HG02852 (cell line): ENCODE data around the gene CTU2.
A peak's percentile ranks its signal among the peaks of the same experiment; 100 is the strongest.

ENCODE experiments used
- ATAC-seq: cut with Tn5 transposase; IDR thresholded peaks from one replicate; pipeline ENCODE4 v1.9.1; 2021; ENCODE audit warnings: mild to moderate bottlenecking, moderate library complexity; ENCODE audit not compliant: unreplicated experiment

Gene CTU2

GRCh38 chr16:88726408-88726749, 20.1 kb downstream of the CTU2 start:
- ATAC-seq, result no peak

DNA sequence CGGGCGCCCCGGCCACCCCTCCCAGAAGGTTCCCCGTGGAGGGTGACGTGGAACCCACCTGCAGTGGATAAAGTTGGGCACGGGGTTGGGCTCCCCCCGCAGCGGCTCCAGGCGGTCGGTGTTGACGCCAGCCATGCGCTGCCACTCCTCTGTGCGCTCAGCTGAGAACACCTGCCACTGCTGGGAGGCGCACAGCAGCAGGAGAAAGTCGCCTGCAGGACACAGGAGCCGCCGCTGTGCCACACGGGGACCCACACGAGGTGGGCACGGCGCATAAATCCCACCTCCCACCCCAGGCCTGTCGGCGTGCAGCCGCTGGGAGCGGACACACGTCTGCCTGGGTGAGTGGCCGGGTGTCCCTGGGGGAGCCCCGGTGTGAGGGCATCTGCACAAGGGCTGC, 20.7 kb downstream of the CTU2 start:
- ATAC-seq, result no peak

DNA sequence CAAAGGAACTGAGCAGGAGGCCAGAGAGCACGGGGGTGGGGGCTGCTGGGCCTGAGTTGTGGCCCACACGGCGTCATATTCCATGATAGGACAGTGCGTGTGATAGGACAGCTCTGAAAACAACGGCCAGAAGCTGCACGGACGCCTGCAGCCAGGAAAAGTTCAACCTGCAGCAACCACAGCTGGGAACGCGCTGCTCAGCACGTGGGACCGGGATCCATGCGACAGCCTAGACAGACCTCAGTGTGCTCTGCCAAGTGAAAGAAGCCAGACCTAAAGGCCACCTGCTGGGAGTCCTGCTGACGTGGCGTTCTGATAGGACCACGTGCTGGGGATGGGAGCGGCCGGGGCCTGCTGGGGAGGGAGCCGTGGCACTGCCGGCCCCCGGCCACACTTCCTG, 21.6 kb downstream of the CTU2 start:
- ATAC-seq, result no peak

DNA sequence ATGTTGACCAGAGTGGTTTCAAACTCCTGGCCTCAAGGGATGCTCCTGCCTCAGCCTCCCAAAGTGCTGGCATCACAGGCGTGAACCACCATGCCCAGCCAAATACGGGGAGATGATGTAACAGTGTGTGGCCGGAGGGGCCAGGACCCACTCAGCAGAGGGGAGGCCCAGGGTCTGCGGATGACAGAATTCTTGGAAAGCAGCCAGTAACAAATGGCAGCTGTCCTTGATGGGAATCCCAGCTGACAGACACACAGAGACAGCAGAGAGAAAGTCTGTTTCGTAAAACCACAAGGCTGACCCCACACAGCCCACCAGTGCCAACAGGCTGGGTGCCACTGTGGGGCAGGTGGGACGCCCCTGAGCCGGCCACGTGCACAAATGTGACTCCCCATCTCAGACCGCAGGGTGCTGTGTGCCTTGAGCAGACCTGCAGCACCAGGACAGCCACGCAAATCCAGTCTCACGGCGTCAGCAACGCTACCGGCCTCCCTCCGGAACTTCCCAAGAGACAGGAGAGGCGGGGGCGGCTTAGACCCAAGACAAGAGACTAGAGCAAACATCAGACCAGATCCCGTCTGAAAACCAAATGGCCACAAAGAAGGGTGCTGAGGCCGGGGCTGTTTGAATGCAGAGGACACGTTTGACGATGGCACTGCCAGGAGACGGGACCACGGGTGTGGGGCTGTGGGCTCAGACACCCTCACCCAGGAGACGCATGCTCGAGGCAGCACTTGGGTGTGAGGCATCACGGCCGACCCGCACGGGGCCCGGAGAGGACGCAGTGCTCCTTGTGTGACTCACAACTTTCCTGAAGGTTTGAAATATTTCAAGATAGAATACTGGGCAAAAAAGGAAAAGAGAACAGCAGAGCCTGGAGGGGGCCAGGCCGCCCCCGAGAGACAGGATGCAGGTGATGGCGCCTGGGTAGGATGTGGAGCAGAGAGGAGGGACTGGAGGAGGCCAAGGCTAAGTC, 24.6 kb downstream of the CTU2 start:
- ATAC-seq, result no peak

DNA sequence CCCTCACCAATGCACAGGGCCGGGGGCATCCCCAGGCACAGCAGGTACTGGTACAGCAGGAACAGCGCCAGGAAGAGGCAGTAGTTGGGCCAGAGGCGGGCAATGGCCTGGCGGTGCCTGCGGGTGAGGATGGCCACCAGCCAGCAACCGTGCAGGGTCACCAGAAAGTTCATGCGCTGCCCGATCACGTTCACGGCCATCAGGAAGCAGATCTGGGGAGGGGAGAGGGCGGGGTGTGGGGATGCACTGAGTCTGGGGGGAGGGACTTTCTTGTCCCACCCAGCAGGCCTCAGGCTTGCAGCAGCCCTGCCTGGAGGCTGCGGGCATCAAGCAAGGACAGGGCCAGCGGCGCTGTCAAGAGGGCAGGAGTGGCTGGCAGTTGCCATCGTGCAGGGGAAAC, 25.4 kb downstream of the CTU2 start:
- no peak for ATAC-seq

DNA sequence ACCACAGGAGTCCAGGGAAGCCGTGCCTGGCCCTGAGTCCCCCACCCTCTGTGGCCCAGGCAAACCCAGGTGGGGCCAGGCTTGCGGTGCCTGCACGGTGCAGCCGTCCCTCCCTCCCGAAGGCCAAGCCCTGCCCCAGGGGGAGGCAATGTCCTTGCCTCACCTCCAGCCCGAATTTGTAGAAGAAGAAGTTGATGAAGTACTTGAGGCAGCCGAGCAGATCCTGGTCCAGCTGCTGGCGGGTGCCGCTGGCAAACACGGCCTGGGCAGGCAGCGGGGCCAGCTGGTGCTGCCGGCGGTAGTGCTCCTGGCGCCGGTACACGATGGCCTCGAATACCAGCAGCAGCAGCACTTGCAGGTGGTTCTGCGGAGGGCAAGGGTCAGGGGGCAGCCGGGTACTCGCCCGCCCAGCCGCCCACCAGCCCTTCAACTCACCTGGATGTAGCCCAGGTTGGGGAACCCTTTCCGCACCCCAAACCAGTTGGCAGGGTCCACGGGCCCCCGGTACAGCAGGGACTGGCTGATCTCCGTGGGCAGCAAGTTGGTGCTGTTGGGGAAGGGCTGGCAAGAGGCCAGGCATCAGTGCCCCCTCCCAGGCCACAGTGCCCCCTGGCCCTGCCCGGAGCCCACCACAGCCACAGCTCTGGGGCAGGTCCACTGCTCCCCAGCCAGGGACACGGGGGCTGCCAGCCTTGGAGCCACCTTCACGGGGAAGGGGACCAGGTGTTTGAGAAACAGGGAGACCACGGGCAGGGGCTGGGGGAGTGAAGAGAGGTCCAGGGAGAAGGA, 26.1 kb downstream of the CTU2 start:
- ATAC-seq, result no peak

GRCh38 chr16:88732961-88733294, 26.6 kb downstream of the CTU2 start:
- ATAC-seq, result no peak

DNA sequence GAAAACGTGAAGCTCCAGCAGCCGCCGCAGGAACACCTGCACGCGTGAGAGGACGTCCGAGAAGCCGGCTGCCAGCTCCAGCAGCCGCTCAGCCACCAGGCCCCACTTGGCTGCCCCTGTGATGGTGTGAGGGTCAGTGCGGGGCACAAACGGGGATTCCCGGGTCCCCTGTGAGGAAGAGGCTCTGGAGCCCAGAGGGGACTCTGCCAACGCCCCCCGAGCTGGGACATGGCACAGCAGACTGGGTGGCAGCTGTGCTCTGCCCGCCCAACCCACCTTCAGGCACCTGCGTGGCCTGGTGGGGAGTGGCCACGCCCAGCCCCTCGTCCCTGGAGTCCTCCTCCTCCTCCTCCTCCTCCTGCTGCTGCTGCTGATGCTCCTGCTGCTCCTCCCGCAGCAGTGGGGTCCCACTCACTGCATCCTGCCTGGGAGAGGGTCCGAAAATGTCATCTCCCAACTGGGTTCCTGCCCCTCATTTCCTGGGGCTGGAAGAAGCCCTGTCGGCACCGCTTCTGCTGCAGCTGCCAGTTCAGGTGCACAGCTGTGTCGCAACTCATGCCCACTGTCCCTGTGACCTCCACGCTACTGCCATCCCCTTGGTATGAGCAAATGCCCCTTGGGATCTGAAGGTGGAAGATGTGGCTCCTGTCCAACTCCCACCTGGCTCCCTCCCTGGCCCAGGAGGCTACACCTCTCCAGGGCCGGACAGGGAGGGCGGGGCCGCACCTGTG, 27.5 kb downstream of the CTU2 start:
- no peak for ATAC-seq

- ATAC-seq, result no peak
Observed at GRCh38 chr16:88734361-88734728, 28.0 kb downstream of the CTU2 start.

GRCh38 chr16:88735121-88735520, 28.8 kb downstream of the CTU2 start:
- no peak for ATAC-seq

- no peak for ATAC-seq
Observed at GRCh38 chr16:88735616-88736015, 29.3 kb downstream of the CTU2 start.

DNA sequence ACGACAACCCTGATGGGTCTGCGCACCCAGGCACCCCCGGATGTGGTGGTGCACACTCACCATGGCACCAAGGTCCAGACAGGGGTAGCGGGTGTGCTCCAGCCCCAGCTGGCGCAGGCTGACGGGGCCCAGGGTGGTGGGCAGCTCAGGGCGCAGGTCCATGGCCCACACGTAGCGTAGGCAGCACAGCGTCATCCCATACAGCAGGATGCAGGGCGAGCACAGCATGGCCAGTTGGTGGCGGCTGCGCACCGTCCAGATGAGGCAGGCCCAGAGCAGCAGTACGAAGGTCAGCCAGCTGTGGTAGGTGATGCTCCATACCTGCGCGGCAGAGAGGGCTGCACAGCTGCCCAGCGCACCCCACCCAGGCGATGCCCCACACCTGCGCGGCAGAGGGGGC, 29.8 kb downstream of the CTU2 start:
- ATAC-seq, result no peak

- ATAC-seq, result no peak
Observed at GRCh38 chr16:88736496-88736895, 30.2 kb downstream of the CTU2 start.

- ATAC-seq, result peak; percentile 47
Observed at GRCh38 chr16:88737298-88738150, 31.2 kb downstream of the CTU2 start.

DNA sequence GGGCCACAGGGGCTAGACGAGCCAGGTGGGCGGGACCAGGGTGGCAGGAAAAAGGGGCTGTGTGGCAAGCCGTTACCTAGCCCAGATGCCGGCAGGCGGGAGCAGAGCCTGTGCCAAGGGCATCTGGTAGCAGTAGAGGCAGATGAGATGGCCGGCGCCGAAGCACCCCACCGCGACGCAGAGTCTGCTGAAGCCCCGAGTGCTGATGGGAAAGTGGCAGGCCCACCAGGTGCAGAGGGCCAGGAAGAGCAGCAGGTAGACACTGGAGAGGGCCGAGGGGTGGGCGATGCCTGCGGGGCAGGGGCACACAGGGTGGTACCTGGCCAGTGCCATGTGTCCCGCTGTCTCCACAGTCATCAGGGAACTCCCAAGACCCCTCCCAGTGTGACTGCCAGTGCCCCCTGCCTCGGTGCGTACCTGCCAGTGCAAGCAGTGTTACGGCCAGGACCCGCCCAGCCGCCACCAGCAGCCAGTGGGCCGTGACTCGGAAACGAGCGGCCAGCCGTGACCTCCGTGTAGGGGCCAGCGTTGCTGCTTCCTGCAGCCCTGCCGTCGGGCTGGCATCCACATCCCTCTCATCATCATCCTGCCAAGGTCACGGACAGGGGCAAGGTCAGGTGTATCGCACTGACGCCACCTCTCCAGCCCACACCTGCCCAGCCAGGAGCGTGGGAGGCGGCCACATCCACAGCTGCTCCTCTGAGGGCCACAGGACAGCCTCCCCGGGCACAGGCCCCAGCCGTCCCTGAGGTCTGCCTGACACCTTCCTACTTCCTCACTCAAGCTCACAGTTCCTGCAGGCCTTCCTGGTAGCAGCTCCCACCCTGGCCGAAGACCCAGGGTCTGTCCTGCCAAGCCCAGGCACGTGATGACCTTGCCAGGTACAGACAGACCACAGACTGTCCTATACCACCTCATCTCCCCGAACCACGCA, 32.1 kb downstream of the CTU2 start:
- no peak for ATAC-seq

- ATAC-seq, result no peak
Observed at GRCh38 chr16:88739139-88739976, 33.1 kb downstream of the CTU2 start.

GRCh38 chr16:88739977-88740726, 33.8 kb downstream of the CTU2 start:
- ATAC-seq, result no peak

DNA sequence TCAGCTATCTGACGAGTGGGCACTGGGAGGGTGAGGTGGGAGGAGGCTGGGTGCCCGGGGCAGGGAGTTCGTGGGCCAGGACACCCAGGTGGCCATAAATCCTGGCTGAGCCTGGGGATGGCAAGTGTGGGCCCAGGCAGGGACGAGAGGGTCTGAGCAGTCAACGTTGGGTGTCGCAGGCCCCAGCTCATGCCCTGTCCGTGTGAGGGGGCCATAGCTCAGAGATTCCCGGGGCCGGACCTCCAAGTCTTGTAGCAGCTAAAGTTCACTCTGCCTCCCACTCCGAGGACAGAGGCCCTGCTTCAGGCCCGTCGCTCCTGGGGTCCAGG, 34.4 kb downstream of the CTU2 start:
- no peak for ATAC-seq
